Ectodermal cell (in vitro differentiated cells): Measurements from ENCODE around the gene CFAP65.

Experiments used
- H3K27ac ChIP-seq: 2 replicates; pipeline ENCODE4 v1.7.0; 2013; ENCODE audit warnings: mild to moderate bottlenecking, low read depth, low read length; ENCODE audit not compliant: insufficient read depth, poor library complexity, severe bottlenecking
- H3K27me3 ChIP-seq: 2 replicates; pipeline ENCODE4 v1.7.0; 2013; ENCODE audit warnings: mild to moderate bottlenecking, low read length; ENCODE audit not compliant: insufficient read depth, control insufficient read depth, poor library complexity, severe bottlenecking
- H3K36me3 ChIP-seq: one replicate; pipeline ENCODE4 v1.7.0; 2013; ENCODE audit warnings: low read length; ENCODE audit not compliant: control insufficient read depth, insufficient read depth
- H3K4me1 ChIP-seq: one replicate; pipeline ENCODE4 v1.7.0; 2013; ENCODE audit warnings: low read length; ENCODE audit not compliant: control insufficient read depth, insufficient read depth
- H3K4me3 ChIP-seq: 2 replicates; pipeline ENCODE4 v1.7.0; 2013; ENCODE audit warnings: low read depth, low read length, control low read depth; ENCODE audit not compliant: insufficient read depth
- H3K9me3 ChIP-seq: 2 replicates; pipeline ENCODE4 v1.7.0; 2013; ENCODE audit warnings: mild to moderate bottlenecking, low read length, moderate library complexity; ENCODE audit not compliant: control insufficient read depth
- WGBS, 2 experiments: methylation state at CpG; one replicate each; pipeline ENCODE4 v1.1.7; 2013; ENCODE audit warnings: missing lambda C conversion rate in 2 of 2; 5-methylcytosine and 5-hydroxymethylcytosine counted together

Gene CFAP65

DNA sequence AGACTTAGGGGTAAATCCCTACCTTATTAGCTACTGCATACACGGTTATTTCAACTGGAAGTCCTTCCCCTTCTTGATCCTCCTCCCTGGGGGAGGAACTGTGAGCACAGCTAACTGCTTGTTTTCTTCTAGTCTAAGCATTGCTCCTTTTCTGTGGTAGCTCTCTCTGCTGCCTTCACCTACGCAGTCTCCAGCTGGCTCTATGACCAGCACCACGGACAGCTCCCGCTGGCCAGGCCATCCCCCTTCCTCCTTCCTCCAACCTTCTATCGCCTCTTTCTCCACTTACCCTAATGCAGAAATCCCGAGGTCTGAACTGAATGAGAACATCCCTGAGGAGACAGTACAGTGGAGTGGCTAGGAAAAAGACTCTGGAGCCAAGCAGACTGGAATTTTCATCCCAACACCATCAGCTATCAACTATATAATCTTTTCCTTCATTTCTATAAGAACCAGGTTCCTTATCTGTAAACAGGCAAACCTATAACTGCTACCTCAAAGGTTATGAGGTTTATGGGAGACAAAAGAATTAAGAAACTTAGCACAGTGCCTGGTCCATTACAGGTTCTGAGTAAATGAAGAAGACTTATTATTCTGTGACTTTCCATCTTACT is 4.7 kb upstream of the CFAP65 start:
- no peak overlapping the region for H3K27ac ChIP-seq
- WGBS, 2 experiments = 6 to 8% methylated on average over 6 of the region's 6 CpGs
- no peaks in the 10 kb centered on the region for H3K4me1 ChIP-seq
- H3K4me3 ChIP-seq = no peak overlapping the region
- no peaks in the 10 kb centered on the region for H3K36me3 ChIP-seq
- H3K9me3 ChIP-seq = no peaks in the 10 kb centered on the region
- H3K27me3 ChIP-seq = peaks cover 56% of the 10 kb centered on the region

DNA sequence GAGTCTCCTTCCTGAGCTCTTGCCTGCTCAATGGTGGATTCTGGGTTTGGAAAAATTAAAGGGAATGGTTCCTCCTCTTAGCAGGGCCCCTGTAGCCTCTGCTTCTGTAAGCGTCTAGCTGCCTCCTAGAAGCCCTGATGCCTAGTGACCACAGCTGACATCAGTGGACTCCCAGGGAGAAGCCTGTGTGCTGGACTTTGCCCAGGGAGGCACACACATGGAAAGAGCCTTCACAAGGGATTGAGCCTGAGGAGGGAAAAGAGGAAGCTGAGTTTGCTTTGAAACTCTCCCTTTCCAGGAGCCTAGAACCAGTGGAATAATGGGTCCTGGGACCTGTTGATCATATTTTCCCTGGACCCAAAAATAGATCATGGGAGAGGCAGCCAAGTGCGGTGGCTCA is 1.4 kb upstream of the CFAP65 start:
- Histone ChIP-seq H3K4me3 (no peak overlapping the region), H3K4me1 (no peaks in the 10 kb centered on the region), H3K9me3 (no peaks in the 10 kb centered on the region), H3K36me3 (no peaks in the 10 kb centered on the region), H3K27me3 (peaks cover 42% of the 10 kb centered on the region), H3K27ac (no peak overlapping the region)
- 75 to 81% methylated on average over 2 of the region's 2 CpGs for WGBS, 2 experiments

DNA sequence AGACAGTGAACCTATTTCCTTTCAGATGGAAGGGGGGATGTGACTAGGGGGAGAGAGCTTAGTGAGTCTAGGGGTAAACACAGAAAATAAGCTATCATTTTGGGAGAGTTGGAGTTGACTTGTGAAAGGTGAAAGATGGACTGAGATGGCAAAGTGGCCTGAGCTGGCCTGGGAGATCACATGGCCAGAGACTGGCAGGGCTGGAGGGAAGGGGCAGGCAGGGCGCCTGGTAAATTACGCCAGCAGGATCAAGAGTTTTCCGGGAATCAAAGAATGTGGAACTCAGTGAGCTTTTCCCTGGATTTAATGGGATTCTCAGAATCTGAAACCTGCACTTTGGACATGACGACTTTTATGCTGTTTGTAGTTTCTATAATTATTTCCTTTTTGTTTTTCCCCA is 841 bp upstream of the CFAP65 start:
- H3K27me3 ChIP-seq = peaks cover 36% of the 10 kb centered on the region

DNA sequence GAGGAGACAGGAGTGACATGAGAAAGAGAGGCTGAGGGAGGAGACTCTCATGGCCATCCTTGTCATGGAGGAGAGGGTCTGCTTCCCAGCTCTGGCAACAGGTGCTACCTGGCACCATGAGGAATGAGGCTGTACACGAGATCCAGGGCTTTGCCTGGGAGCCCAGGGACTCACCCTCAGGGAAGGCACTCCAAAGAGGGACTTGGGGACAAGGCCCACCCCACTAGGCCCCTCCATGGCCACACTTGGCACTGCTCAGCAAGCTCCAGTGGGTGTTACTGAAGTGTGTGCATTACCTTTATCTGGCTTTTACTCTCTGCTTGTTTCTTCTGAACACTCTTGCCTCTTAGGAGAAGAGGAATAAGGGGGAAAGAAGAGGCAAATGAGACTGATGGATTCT is 2.7 kb downstream of the CFAP65 start:
- Histone ChIP-seq H3K36me3 (no peaks in the 10 kb centered on the region), H3K27me3 (peaks cover 59% of the 10 kb centered on the region), H3K4me3 (no peak overlapping the region), H3K4me1 (no peaks in the 10 kb centered on the region), H3K27ac (no peak overlapping the region), H3K9me3 (no peaks in the 10 kb centered on the region)
- 14 to 16% methylated on average over 1 of the region's 1 CpG for WGBS, 2 experiments

More for the DNA sequence above, 841 bp upstream of the CFAP65 start:
- WGBS, 2 experiments = 81 to 84% methylated on average over 4 of the region's 4 CpGs
- H3K36me3 ChIP-seq = no peaks in the 10 kb centered on the region
- H3K4me3 ChIP-seq = no peak overlapping the region
- H3K4me1 ChIP-seq = no peaks in the 10 kb centered on the region
- no peak overlapping the region for H3K27ac ChIP-seq
- H3K9me3 ChIP-seq = no peaks in the 10 kb centered on the region

DNA sequence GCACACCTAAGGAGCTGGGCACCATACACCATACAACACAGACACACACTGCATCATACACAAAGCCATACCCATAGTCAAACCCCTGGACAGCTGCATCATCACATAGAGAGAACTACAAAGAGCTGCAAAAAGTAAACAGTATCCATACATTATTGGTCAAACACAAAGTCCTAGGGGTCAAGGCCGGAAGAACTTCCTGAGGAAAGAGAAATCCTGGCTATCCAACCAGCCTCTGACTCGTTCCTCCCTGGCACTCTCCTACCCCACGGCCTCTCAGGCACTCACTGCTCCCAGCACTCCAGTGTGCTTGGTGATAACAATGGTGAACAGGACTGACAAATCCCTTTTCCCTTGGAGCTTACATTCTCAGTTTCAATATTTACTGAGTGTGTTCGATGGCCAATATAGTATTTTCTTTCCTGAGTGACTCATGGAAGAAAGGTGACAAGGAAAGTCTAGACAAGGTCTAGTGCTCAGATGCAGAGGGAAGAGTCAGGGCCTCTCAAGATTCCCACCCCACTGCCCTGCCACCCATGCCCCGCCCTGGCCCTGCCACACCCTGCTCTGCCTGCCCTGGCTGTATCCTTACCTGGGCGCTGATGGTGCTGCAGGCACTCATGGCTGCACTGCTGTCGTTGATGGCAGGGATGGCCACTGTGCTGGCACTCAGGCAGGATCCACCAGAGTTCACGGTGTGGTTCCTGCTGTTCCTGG is 3.4 kb downstream of the CFAP65 start:
- H3K36me3 ChIP-seq = no peaks in the 10 kb centered on the region
- H3K9me3 ChIP-seq = no peaks in the 10 kb centered on the region
- no peaks in the 10 kb centered on the region for H3K4me1 ChIP-seq
- H3K27me3 ChIP-seq = peaks cover 58% of the 10 kb centered on the region
- WGBS, 2 experiments = 57 to 67% methylated on average over 8 of the region's 8 CpGs
- H3K4me3 ChIP-seq = no peak overlapping the region
- no peak overlapping the region for H3K27ac ChIP-seq

DNA sequence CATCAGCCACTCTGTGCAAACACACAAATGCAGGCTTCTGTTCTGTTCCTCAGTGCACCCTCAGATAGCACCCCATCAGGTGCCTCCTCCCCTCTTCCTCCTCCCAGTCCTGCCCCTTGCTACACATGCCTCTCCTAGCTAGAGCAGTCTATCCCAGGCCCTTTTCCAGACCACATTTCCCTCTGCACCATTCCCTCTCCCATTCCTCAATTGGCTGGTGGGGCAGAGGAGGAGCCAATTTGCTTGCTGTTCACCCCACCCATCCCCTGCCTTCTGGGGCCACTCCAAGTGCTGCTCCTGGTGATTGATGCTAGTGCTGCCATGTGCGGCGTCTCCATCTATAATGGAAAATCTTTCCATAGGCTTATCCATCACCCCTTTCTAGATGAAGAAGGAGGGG is 5.4 kb downstream of the CFAP65 start:
- Histone ChIP-seq H3K36me3 (no peaks in the 10 kb centered on the region), H3K9me3 (no peaks in the 10 kb centered on the region), H3K27me3 (peaks cover 39% of the 10 kb centered on the region), H3K27ac (no peak overlapping the region), H3K4me3 (no peak overlapping the region), H3K4me1 (no peaks in the 10 kb centered on the region)
- WGBS, 2 experiments = 87 to 100% methylated on average over 1 to 2 of the region's 2 CpGs

DNA sequence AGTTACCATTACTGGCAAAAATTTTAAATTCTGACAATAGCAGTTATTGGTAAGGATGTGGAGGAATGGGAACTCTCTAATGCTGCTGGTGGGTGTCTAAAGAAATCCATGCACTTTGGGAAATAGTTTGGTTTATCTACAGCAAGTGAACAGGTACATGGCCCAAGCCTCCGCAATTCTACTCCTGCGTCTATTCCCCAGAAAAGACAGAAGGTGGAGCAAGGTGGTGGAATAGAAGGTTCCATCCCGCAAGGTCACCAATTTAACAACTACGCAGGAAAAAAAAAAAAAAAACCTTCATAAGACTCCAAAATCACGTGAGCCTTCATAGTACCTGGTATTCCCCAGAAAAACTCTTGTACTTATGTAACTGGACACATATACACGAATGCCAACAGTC is 6.5 kb downstream of the CFAP65 start:
- no peak overlapping the region for H3K4me3 ChIP-seq
- no peaks in the 10 kb centered on the region for H3K9me3 ChIP-seq
- no peaks in the 10 kb centered on the region for H3K4me1 ChIP-seq
- 51% methylated on average over 6 of the region's 6 CpGs for WGBS, 2 experiments
- H3K27ac ChIP-seq = no peak overlapping the region
- no peaks in the 10 kb centered on the region for H3K36me3 ChIP-seq
- peaks cover 33% of the 10 kb centered on the region for H3K27me3 ChIP-seq

DNA sequence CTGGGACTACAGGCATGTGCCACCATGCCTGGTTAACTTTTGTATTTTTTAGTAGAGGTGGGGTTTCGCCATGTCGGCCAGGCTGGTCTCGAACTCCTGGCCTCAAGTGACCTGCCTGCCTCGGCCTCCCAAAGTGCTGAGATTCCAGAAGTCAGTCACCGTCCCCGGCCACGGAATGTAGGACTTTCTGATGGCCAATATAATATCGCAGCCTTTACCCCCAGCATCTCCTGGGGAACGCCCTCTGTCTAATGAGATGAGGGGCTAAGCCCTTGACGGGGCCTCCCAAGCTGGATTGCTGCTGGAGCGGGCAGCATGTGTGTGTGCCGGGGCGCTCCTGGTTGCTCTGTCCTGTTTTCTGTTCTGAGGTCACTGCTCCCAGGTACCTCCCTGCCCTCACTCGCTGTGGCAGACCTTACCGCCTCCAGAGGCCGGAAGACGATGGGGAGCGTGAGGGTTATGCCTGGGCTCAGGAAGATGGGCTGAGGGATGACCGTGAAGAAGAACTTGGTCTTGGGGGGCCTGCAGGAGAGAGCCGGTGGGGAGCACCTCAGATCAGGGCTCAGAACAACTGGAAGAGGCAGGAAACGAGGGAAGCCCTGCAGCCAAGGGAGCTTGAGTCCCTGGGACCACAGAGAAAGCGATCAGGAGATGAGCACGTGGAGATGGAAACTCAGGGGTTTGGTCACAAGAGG is 9.1 kb downstream of the CFAP65 start:
- 89 to 90% methylated on average over 23 of the region's 23 CpGs for WGBS, 2 experiments
- Histone ChIP-seq H3K27me3 (peaks cover 27% of the 10 kb centered on the region), H3K27ac (no peak overlapping the region), H3K36me3 (no peaks in the 10 kb centered on the region), H3K4me3 (no peak overlapping the region), H3K4me1 (no peaks in the 10 kb centered on the region), H3K9me3 (no peaks in the 10 kb centered on the region)

DNA sequence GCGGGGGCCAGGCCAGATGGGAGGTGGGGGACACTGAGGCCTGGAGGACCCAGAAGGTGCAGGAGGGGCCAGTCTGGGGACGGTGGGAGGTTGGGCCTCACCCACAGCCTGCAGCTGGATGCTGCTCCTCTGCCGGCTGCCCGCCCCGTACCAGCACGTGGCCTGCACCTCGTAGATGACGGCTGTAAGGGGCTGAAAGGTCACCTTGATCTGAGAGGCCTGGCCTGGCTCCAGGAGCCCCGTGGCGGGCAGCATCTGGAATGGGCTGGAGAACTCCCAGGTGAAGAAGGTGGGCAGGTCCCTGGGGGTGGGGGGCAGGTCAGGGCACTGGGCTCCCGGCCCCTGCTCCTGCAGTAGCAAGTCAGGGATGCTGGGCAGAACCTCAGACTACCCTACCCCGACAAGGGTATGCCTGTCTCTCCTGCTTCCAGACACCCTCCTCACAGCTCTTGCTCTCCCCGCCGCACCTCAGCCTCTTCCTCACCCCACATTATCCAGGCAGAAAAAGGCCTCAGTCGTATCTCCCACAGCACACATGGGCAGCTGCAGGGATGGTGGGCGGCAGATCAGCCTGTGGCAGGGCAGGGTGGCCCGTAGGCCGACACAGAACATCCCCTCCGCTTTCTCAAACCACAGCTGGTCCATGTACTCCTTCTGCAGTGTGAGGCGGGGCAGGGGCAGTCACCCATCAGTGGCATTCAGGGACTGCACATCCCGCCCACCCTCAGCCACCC is 10.1 kb downstream of the CFAP65 start:
- Histone ChIP-seq H3K27ac (no peak overlapping the region), H3K27me3 (peaks cover 27% of the 10 kb centered on the region), H3K4me3 (no peak overlapping the region), H3K9me3 (no peaks in the 10 kb centered on the region), H3K36me3 (no peaks in the 10 kb centered on the region), H3K4me1 (no peaks in the 10 kb centered on the region)
- WGBS, 2 experiments = 89 to 90% methylated on average over 21 of the region's 21 CpGs
